CD4-positive, alpha-beta T cell treated with Interferon gamma for 1 hour (primary cell): ENCODE measurements around the gene ASAP3.
"Not testable (repeated sequence)": the region's sequence is repeated elsewhere in the genome, so short reads cannot be mapped to it uniquely, and the experiment has no call there.

Source experiments
- DNase-seq: peaks from one replicate; pipeline ENCODE4 v3.0.0-alpha.2; 2020

Gene ASAP3

GRCh38 chr1:23394181-23394580 lies 89.8 kb downstream of the ASAP3 start:
- DNase-seq, result no peak

GRCh38 chr1:23393706-23394105 lies 90.3 kb downstream of the ASAP3 start:
- no peak for DNase-seq

- no peak for DNase-seq
Measured at GRCh38 chr1:23392125-23392855, 91.7 kb downstream of the ASAP3 start.

- DNase-seq, result no peak
Measured at GRCh38 chr1:23389837-23390321, 94.1 kb downstream of the ASAP3 start.

- DNase-seq, result no peak
Measured at GRCh38 chr1:23387494-23387893, 96.5 kb downstream of the ASAP3 start.

- DNase-seq, result no peak
Measured at GRCh38 chr1:23385119-23385621, 98.8 kb downstream of the ASAP3 start.

- DNase-seq, result no peak
Measured at GRCh38 chr1:23384312-23385058, 99.5 kb downstream of the ASAP3 start.

- no peak for DNase-seq
Measured at GRCh38 chr1:23383577-23384311, 100.2 kb downstream of the ASAP3 start.

GRCh38 chr1:23381233-23381885 lies 102.6 kb downstream of the ASAP3 start:
- DNase-seq, result no peak

GRCh38 chr1:23380719-23381118 lies 103.3 kb downstream of the ASAP3 start:
- DNase-seq, result no peak

- DNase-seq, result not testable (repeated sequence)
Measured at GRCh38 chr1:23380236-23380635, 103.7 kb downstream of the ASAP3 start.
